Activated CD4-positive, alpha-beta T cell treated with anti-CD3 and anti-CD28 coated beads, Interleukin-2, amount 10 ng/mL, durations not matched to agents 7 days and 5 days (primary cell): ENCODE data around the gene SMIM35. TPM values are rescaled to one million over a fixed set of nuclear protein-coding genes. Genes with fewer than 3 reads are reported as not detected.

Experiments
- CTCF ChIA-PET: fragments of 350-600 bp; sonication (Branson Sonifier 250); formaldehyde crosslinking; loops from one replicate; lab custom pipeline; 2021; ENCODE audit warnings: antibody characterized with exemption; lab: Charles Lee
- POLR2A ChIA-PET: fragments of 350-600 bp; sonication (Branson Sonifier 250); formaldehyde crosslinking; loops from one replicate; lab custom pipeline; 2021; ENCODE audit warnings: antibody characterized with exemption; lab: Charles Lee
- DNase-seq: peaks from one replicate; pipeline ENCODE4 v3.0.0-alpha.2; 2020
- H3K27ac Mint-ChIP-seq: one replicate; pipeline ENCODE4 v1.8.0; 2021; ENCODE audit warnings: mild to moderate bottlenecking, moderate library complexity, mixed read lengths
- H3K27me3 Mint-ChIP-seq: one replicate; pipeline ENCODE4 v1.8.0; 2021; ENCODE audit warnings: mixed read lengths
- H3K36me3 Mint-ChIP-seq: one replicate; pipeline ENCODE4 v1.8.0; 2021; ENCODE audit warnings: low read depth, mixed read lengths
- H3K4me1 Mint-ChIP-seq: one replicate; pipeline ENCODE4 v1.8.0; 2021; ENCODE audit warnings: mixed read lengths
- H3K4me3 Mint-ChIP-seq: one replicate; pipeline ENCODE4 v1.8.0; 2021; ENCODE audit warnings: mild to moderate bottlenecking, moderate library complexity, mixed read lengths
- H3K9me3 Mint-ChIP-seq: one replicate; pipeline ENCODE4 v1.8.0; 2021; ENCODE audit warnings: mixed read lengths
- total RNA-seq, 2 experiments: library from RNA; stranded (reverse); gene quantifications; one replicate each; pipeline ENCODE4 v1.2.3, GENCODE V29; 2021

The SMIM35 gene
- total RNA-seq, 2 experiments from 2014 or later, result 0.27 TPM

DNA sequence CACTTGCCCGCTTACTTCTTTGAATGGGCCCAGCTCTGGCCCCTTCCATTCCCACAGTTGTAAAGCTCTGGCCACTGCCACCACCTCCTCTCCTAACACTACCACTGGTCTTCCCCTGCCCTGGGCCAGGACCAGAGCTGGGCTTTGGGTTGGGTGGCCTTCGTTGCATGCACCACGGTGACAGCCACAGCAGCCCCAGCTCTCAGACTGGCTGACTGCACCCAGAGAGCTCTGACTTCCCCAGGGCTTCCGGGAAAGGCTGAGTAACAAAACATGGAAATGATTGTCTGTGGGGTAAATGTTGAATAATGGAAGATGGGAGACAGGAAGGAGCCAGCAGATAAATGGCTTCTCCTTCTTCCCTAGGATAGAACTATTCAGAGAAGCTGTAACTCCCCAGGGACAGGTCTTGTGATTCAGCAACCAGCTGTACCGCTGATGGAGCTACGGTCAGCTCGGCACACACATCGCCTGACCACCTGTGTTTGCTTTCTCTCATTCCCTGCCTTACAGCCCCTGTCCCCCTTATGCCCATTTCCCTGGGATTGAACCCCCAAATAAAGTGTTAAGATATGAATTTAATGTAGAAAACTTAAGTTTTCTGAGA is 38.3 kb upstream of the SMIM35 start:
- Mint-ChIP-seq H3K9me3 (peaks cover 5% of the 10 kb centered on the region), H3K4me1 (no peaks in the 10 kb centered on the region), H3K36me3 (no peaks in the 10 kb centered on the region), H3K4me3 (no peak overlapping the region), H3K27me3 (peaks cover 21% of the 10 kb centered on the region), H3K27ac (no peak overlapping the region)
- CTCF ChIA-PET, result interaction anchor here (0.5 to 0.9 kb wide), 2 partner anchors 11 to 328 kb away, joined by 3 to 4 read pairs; no protein-coding TSS in a partner anchor
- POLR2A ChIA-PET, result no interaction called here
- DNase-seq, result no peak

DNA sequence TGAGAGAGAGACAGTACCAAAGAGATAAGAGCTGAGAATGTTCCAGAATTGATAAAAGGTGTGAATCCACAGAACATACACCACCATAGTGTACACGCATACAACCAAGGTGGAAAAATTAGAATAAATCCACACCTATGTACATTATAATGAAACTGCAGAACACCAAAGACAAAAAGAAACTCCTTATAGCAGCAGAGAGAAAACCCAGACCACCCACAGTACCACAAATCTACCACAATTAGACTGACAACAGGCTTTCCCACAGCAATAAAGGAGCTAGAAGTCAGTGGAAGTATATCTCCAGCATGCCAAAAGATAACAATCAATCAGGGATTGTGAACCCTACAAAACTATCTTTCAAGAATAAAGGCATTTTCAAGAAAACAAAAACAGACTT is 34.0 kb upstream of the SMIM35 start:
- CTCF ChIA-PET, result no interaction called here
- Mint-ChIP-seq H3K27me3 (peaks cover 21% of the 10 kb centered on the region), H3K27ac (no peak overlapping the region), H3K4me1 (peaks cover 2% of the 10 kb centered on the region), H3K4me3 (no peak overlapping the region), H3K36me3 (no peaks in the 10 kb centered on the region), H3K9me3 (peaks cover 5% of the 10 kb centered on the region)
- POLR2A ChIA-PET, result no interaction called here
- DNase-seq, result no peak

DNA sequence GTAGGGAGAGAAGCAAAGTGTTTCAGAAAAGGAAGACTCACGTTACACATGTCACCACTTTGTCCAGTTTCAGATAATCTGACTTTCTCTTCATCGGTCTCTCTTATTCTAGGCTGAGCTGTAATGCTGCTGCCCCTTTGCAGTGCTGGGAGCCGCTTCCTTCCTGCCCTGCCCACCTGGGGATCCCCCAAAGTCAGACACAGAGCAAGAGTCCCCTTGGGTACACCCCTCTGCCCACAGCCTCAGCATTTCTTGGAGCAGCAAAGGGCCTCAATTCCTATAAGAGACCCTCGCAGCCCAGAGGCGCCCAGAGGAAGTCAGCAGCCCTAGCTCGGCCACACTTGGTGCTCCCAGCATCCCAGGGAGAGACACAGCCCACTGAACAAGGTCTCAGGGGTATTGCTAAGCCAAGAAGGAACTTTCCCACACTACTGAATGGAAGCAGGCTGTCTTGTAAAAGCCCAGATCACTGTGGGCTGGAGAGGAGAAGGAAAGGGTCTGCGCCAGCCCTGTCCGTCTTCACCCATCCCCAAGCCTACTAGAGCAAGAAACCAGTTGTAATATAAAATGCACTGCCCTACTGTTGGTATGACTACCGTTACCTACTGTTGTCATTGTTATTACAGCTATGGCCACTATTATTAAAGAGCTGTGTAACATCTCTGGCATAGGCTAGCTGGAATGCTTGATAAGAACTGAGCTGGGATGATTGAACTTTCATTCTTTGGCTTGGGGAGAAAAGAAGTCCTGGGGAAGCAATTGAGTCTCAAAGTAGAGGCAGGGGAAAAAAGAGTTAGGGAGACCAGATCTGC is 31.2 kb upstream of the SMIM35 start:
- Mint-ChIP-seq H3K9me3 (peaks cover 5% of the 10 kb centered on the region), H3K27me3 (peaks cover 22% of the 10 kb centered on the region), H3K36me3 (no peaks in the 10 kb centered on the region), H3K27ac (no peak overlapping the region), H3K4me1 (peaks cover 13% of the 10 kb centered on the region), H3K4me3 (no peak overlapping the region)
- ChIA-PET CTCF (interaction anchor here (1.1 kb wide), 1 partner anchor 35 kb away, joined by 3 read pairs; no protein-coding TSS in a partner anchor), POLR2A (no interaction called here)
- no peak for DNase-seq

DNA sequence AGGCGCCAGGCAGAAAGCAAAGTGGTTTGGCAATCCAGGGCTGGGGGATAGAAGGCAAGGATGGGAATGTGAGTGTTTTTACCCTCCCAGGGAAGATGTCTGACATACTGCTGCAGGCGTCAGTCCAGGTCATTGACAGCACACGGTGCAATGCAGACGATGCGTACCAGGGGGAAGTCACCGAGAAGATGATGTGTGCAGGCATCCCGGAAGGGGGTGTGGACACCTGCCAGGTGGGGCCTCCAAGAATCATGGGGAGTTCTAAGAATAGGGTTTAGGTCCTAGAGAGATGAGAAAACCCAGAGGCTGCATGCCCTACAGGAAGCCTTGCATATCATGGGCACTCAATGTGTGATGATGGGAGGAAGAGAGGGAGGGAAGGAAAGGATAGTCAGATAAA is 28.3 kb upstream of the SMIM35 start:
- Mint-ChIP-seq H3K4me3 (no peak overlapping the region), H3K9me3 (no peaks in the 10 kb centered on the region), H3K27ac (no peak overlapping the region), H3K27me3 (peaks cover 10% of the 10 kb centered on the region), H3K36me3 (no peaks in the 10 kb centered on the region), H3K4me1 (peaks cover 13% of the 10 kb centered on the region)
- ChIA-PET CTCF (interaction anchor here (1.6 kb wide), 1 partner anchor 12 kb away, joined by 3 read pairs; no protein-coding TSS in a partner anchor), POLR2A (no interaction called here)
- no peak for DNase-seq

DNA sequence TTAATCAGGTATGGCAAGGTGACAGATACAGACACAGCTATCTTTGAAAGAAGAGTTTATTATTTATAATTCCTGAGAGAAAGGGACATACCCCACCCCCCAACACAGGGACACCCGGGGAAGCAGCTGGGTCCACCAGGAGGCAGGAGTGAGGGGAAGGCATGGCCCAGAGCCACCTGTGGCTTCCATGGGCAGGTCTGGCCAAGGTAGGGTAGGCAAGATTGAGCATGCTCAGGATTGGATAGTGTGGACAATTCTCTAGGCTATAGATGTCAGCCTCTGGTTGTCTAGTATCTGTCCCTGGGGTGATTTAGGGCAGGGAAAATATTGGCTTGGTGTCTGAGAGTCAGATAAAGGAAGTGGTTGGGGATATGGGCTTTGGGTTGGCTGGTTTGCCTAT is 27.5 kb upstream of the SMIM35 start:
- Mint-ChIP-seq H3K9me3 (no peaks in the 10 kb centered on the region), H3K36me3 (no peaks in the 10 kb centered on the region), H3K27me3 (peaks cover 8% of the 10 kb centered on the region), H3K27ac (no peak overlapping the region), H3K4me1 (peaks cover 13% of the 10 kb centered on the region), H3K4me3 (no peak overlapping the region)
- no peak for DNase-seq
- CTCF ChIA-PET, result interaction anchor here (1.2 kb wide), 1 partner anchor 61 kb away, joined by 3 read pairs; no protein-coding TSS in a partner anchor
- POLR2A ChIA-PET, result no interaction called here

DNA sequence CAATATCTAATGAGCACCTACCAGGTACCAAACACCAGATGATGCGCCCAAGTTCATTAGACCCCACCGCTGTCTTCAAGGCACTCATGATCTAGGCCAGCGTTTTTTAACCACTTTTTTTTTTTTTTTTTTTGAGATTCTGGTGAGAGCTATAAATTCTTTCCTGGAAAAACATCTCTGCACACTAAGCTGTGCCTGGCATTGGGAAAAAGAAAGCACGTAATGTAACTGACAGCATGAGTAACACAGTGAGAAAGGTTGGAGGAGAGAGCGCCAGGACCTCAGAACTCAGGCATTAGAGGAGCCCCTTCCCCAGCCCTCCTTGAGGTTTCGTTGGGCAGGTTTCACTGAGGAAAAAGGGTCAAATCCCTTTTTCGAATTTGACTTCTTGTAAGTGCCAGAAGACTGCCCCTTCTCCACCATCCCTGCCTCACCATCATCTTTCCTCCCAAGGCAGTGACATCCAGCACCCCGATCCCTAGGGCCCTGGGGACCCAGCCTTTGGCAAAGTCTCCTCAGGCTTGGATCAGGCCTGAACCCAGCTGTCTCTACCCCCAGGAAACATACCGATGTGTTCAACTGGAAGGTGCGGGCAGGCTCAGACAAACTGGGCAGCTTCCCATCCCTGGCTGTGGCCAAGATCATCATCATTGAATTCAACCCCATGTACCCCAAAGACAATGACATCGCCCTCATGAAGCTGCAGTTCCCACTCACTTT is 26.1 kb upstream of the SMIM35 start:
- Mint-ChIP-seq H3K4me3 (no peak overlapping the region), H3K27me3 (peaks cover 2% of the 10 kb centered on the region), H3K36me3 (no peaks in the 10 kb centered on the region), H3K9me3 (no peaks in the 10 kb centered on the region), H3K27ac (no peak overlapping the region), H3K4me1 (peaks cover 13% of the 10 kb centered on the region)
- ChIA-PET POLR2A (no interaction called here), CTCF (interaction anchor here (0.5 to 1.0 kb wide), 2 partner anchors 34 to 149 kb away, joined by 3 read pairs; no protein-coding TSS in a partner anchor)
- DNase-seq, result no peak

DNA sequence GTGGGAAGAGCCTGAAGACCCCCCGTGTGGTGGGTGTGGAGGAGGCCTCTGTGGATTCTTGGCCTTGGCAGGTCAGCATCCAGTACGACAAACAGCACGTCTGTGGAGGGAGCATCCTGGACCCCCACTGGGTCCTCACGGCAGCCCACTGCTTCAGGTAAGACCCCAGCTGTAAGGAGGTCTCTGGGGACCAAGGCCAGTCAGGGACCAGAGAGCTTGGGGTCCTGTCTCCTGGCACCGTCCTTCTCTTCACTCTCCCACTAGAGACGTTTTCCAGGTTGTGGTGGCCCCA is 24.9 kb upstream of the SMIM35 start:
- CTCF ChIA-PET, result no interaction called here
- no peak overlapping the region for H3K27ac Mint-ChIP-seq
- H3K36me3 Mint-ChIP-seq, result no peaks in the 10 kb centered on the region
- H3K4me3 Mint-ChIP-seq, result no peak overlapping the region
- H3K27me3 Mint-ChIP-seq, result peaks cover 4% of the 10 kb centered on the region
- no peaks in the 10 kb centered on the region for H3K9me3 Mint-ChIP-seq
- DNase-seq, result no peak
- POLR2A ChIA-PET, result no interaction called here
- peaks cover 11% of the 10 kb centered on the region for H3K4me1 Mint-ChIP-seq

DNA sequence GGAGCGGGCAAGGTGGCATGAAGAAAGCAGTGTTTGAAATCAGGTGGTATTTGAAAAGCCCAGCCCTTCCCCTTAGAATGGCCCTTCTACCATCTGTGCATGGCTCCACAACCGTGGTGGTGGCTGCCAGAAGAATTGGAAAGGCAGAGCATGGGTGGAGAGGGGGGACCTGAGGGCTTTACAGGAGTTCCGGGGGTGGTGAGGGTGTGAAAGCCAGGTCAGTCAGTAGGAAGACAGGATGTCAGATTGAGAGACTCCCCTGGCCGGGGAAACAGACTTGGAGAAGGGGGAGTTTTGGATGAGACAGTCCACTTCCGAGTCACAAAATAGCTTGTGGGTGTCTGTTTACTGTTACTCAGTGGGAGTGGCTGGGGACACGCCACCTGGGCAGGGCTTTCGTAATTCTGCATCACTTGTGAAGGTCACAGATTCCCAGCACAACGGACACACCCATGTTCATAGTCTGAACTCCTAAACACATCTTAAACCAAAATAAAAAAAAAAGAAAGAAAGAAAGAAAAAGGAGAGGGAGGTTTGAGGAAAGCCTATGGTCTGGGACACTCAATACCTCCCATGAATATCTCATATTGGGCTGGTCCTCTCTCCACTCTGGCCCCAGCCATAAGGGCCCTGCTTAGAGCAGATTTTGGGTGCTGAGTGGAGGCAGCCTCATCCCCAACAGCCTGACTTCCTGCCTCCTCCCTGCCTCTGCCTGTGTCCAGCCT is 24.4 kb upstream of the SMIM35 start:
- POLR2A ChIA-PET, result no interaction called here
- Mint-ChIP-seq H3K4me1 (peaks cover 11% of the 10 kb centered on the region), H3K36me3 (no peaks in the 10 kb centered on the region), H3K4me3 (no peak overlapping the region), H3K9me3 (no peaks in the 10 kb centered on the region), H3K27ac (no peak overlapping the region), H3K27me3 (peaks cover 4% of the 10 kb centered on the region)
- CTCF ChIA-PET, result no interaction called here
- no peak for DNase-seq

DNA sequence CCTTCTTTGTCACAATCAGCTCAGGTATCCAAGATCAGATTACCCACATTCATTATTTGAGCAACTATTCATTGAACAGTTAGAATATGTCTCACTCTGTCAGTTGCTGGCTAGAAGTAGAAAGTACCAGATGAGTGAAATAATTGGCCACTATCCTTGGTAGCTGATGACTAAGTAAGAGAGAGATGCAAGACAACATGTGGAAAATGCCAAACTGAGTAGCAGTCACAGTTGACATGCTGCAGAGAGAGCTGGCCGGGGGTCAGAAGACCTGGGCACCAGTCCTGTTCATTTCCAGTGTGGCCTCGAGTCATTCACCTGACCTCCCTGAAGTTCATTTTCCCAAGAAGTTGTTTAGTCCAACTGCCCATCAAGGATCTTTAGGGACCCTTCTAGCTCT is 22.5 kb upstream of the SMIM35 start:
- DNase-seq, result no peak
- H3K4me3 Mint-ChIP-seq, result no peak overlapping the region
- no peaks in the 10 kb centered on the region for H3K36me3 Mint-ChIP-seq
- H3K4me1 Mint-ChIP-seq, result peaks cover 2% of the 10 kb centered on the region
- H3K9me3 Mint-ChIP-seq, result no peaks in the 10 kb centered on the region
- no peak overlapping the region for H3K27ac Mint-ChIP-seq
- ChIA-PET CTCF (interaction anchor here (1.0 to 1.1 kb wide), 2 partner anchors 21 to 25 kb away, joined by 3 read pairs; no protein-coding TSS in a partner anchor), POLR2A (no interaction called here)
- peaks cover 7% of the 10 kb centered on the region for H3K27me3 Mint-ChIP-seq

DNA sequence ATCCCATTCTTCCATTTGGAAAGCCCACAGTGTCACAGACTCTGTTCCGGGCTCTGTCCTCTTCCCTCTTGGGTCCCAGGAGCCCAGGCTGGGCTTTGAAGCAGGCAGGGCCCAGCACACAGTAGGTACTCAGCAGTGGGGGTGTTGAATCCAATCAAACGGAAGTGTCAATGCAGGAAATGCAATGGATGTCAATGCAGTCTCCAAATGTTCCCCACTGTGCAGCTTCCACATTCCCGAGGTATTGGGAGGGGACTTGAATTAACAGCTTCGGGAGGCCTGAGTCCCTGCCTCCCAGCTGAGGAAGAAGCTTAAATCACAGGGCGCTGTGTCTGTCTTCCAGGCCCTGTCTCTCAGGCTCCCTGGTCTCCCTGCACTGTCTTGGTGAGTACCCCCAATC is 21.8 kb upstream of the SMIM35 start:
- Mint-ChIP-seq H3K27ac (no peak overlapping the region), H3K36me3 (no peaks in the 10 kb centered on the region), H3K4me1 (no peaks in the 10 kb centered on the region), H3K9me3 (no peaks in the 10 kb centered on the region), H3K27me3 (peaks cover 7% of the 10 kb centered on the region), H3K4me3 (no peak overlapping the region)
- CTCF ChIA-PET, result interaction anchor here (1.0 to 1.1 kb wide), 2 partner anchors 25 to 35 kb away, joined by 3 to 4 read pairs; no protein-coding TSS in a partner anchor
- no peak for DNase-seq
- POLR2A ChIA-PET, result no interaction called here

DNA sequence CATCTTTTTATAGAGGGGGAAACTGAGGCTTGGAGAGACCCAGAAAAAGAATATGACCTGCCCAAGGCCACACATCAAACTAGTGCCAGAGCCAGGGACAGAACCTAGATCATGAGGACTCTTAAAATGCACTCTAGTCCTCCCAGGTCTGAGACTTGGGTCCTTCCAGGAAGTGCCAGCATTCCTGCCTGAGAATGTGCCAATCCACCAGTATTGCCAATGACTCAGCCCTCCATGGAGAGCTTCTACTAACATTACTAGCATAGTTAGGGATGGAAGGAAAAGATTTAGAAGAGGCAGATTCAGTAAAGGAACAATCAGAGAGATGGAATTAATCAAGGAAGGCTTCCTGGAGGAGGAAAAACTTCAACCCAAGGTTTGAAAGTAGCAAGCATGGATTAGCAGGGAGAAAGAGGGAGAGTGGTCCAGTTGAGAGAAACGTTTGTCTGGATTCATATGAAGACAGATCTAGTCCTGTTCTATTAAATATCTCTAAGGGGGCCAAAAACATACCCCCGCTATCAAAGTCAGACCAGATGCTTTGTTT is 20.1 kb upstream of the SMIM35 start:
- Mint-ChIP-seq H3K36me3 (no peaks in the 10 kb centered on the region), H3K4me1 (no peaks in the 10 kb centered on the region), H3K9me3 (no peaks in the 10 kb centered on the region), H3K4me3 (no peak overlapping the region), H3K27ac (no peak overlapping the region), H3K27me3 (peaks cover 7% of the 10 kb centered on the region)
- CTCF ChIA-PET, result interaction anchor here (0.7 kb wide), 1 partner anchor 204 kb away, joined by 5 read pairs; no protein-coding TSS in a partner anchor
- DNase-seq, result no peak
- POLR2A ChIA-PET, result no interaction called here

DNA sequence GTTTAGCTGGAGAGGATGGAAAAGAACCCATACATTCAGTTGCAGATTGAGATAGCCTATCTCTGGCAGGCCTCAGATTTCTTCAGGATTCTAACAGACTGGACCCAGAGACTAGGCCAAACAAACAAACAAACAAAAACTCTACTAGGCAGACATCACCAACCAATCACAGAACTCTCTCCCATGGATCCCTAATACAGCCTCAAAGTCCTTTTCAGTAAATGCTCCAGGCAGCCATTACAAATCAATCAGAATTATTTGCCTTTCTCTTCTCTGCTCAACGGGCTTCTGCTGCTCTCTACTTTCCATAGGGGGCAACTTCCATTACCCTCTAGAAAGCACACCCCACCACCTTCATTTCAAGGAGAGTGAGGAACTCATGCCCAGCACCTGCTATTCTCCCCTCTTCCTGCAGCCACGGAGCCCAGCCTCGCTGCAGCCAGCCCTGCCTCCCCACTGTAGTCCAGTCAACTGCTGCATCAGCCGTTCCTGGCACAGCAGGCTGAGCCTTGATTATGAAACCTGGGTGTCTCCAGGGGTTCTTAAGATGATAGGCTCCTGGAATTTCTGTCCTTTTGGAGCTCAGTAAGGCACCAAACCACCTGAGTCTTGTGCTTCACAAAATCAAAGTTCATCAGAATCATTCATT is 19.0 kb upstream of the SMIM35 start:
- no peak for DNase-seq
- ChIA-PET CTCF (interaction anchor here (0.6 kb wide), 1 partner anchor 846 kb away, joined by 3 read pairs; no protein-coding TSS in a partner anchor), POLR2A (no interaction called here)
- Mint-ChIP-seq H3K27me3 (peaks cover 7% of the 10 kb centered on the region), H3K27ac (no peak overlapping the region), H3K4me1 (no peaks in the 10 kb centered on the region), H3K9me3 (no peaks in the 10 kb centered on the region), H3K36me3 (no peaks in the 10 kb centered on the region), H3K4me3 (no peak overlapping the region)
